ENCODE measurements around the gene RMND5B.

RMND5B gene

DNA sequence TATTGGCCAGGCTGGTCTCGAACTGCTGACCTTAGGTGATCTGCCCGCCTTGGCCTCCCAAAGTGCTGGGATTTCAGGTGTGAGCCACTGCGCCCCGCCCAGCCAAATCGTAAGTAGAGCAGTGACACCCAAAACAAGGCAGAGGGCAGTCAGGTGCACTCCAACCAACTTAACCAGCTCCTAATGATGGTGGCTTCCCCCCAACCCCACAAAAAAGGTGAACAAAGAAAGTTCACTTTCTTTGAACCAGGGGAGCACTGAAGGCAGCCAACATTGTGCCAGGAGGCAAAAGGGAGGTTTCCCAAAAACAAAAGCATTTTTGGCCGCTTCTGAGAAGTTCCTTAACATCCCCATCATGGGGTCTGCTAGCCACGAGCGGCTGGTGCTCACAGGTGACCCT is 46.8 kb downstream of the RMND5B start:
- TF ChIP-seq SIN3A (IDR thresholded peaks at IDR 0.05; ENCODE audit: borderline replicate concordance, insufficient read depth, low read length) (no peak), POLR2AphosphoS5 (IDR thresholded peaks at IDR 0.05; ENCODE audit: low read depth, low read length) (no peak), FOXP2 (optimal IDR thresholded peaks at IDR 0.05; ENCODE audit: borderline replicate concordance, extremely low read depth, extremely low read length, insufficient read depth) (no peak), TAF1 (IDR thresholded peaks at IDR 0.05; ENCODE audit: borderline replicate concordance, insufficient read depth, low read length) (no peak)
- TF ChIP-seq, protein P1, sequence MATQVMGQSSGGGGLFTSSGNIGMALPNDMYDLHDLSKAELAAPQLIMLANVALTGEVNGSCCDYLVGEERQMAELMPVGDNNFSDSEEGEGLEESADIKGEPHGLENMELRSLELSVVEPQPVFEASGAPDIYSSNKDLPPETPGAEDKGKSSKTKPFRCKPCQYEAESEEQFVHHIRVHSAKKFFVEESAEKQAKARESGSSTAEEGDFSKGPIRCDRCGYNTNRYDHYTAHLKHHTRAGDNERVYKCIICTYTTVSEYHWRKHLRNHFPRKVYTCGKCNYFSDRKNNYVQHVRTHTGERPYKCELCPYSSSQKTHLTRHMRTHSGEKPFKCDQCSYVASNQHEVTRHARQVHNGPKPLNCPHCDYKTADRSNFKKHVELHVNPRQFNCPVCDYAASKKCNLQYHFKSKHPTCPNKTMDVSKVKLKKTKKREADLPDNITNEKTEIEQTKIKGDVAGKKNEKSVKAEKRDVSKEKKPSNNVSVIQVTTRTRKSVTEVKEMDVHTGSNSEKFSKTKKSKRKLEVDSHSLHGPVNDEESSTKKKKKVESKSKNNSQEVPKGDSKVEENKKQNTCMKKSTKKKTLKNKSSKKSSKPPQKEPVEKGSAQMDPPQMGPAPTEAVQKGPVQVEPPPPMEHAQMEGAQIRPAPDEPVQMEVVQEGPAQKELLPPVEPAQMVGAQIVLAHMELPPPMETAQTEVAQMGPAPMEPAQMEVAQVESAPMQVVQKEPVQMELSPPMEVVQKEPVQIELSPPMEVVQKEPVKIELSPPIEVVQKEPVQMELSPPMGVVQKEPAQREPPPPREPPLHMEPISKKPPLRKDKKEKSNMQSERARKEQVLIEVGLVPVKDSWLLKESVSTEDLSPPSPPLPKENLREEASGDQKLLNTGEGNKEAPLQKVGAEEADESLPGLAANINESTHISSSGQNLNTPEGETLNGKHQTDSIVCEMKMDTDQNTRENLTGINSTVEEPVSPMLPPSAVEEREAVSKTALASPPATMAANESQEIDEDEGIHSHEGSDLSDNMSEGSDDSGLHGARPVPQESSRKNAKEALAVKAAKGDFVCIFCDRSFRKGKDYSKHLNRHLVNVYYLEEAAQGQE (IDR thresholded peaks at IDR 0.05; ENCODE audit: insufficient read depth in 1 of 2, low read depth in 2 of 2, low read length in 2 of 2), result no peak

DNA sequence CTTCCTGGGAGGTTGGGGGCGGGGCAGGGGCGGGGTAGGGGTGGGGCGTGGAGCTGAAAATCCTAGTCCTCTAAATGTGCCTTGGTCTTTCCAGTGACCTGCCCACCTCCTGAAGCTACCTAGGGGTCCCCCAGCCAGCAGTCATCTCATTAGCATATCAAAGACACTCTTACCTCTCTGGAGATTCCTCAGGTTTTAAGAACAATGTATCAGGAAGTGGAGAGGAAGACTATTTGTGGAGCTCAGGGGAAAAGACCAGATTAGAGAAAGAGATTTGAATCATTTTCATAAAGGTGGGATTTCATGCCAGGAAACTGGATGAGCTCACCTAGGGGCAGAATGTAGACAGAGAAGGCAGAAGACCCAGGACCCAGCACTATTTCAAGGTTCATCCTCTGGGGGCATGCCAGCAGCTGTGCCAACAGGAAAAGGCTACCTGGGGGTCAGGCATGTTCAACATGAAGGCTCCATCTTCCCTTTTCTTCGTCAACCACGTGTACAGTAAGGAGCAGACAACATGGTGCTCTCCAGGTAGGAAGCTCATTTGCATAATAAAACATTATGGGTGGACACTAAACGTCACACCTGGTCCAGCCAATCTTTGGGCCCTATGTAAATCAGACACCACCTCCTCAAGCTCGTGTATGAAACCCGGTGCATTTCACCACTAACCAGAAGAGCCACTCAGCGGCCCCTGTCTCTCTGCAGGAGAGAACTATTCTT is 49.5 kb downstream of the RMND5B start:
- TF ChIP-seq FOXP2 (optimal IDR thresholded peaks at IDR 0.05; ENCODE audit: borderline replicate concordance, extremely low read depth, extremely low read length, insufficient read depth) (no peak), SIN3A (IDR thresholded peaks at IDR 0.05; ENCODE audit: borderline replicate concordance, insufficient read depth, low read length) (no peak), TAF1 (IDR thresholded peaks at IDR 0.05; ENCODE audit: borderline replicate concordance, insufficient read depth, low read length) (no peak), POLR2AphosphoS5 (IDR thresholded peaks at IDR 0.05; ENCODE audit: low read depth, low read length) (no peak)
- TF ChIP-seq, protein P1 (IDR thresholded peaks at IDR 0.05; ENCODE audit: insufficient read depth in 1 of 2, low read depth in 2 of 2, low read length in 2 of 2), result no peak

DNA sequence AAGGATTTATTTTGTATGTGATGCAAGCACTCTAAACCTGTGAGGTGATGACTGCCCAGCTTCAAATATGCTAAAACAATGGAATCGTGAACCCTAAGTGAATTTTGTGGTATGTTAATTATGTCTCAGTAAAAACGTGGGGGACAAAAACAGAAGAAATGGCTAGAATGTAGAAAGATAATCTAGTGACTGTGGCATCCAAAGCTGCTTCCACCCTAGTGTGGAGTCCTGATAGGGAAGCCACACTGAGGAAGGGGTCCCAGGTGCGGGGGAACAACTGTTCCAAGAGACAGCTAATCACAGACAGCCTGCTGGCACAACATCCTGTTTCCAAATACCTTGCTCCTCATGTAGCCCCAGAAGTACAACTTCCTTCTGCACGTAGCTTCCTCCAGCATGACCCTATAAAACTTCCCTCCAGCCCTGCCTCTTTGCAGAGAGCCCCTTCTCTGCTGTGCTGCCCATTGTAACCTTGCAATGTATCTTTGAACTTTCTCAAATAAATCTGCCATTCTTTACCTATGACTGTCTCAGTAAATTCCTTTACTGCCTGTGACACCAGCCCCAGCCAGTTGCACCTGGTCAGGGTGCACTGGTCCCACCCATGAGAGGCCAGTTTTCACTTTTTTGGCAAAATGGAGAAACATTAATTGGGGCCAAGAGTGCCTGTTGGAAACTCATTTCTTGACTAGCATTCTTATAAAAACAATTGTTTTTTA is 51.5 kb downstream of the RMND5B start:
- TF ChIP-seq POLR2AphosphoS5 (IDR thresholded peaks at IDR 0.05; ENCODE audit: low read depth, low read length) (no peak), TAF1 (IDR thresholded peaks at IDR 0.05; ENCODE audit: borderline replicate concordance, insufficient read depth, low read length) (no peak), SIN3A (IDR thresholded peaks at IDR 0.05; ENCODE audit: borderline replicate concordance, insufficient read depth, low read length) (no peak), FOXP2 (optimal IDR thresholded peaks at IDR 0.05; ENCODE audit: borderline replicate concordance, extremely low read depth, extremely low read length, insufficient read depth) (no peak)
- TF ChIP-seq, protein P1 (IDR thresholded peaks at IDR 0.05; ENCODE audit: insufficient read depth in 1 of 2, low read depth in 2 of 2, low read length in 2 of 2), result no peak

DNA sequence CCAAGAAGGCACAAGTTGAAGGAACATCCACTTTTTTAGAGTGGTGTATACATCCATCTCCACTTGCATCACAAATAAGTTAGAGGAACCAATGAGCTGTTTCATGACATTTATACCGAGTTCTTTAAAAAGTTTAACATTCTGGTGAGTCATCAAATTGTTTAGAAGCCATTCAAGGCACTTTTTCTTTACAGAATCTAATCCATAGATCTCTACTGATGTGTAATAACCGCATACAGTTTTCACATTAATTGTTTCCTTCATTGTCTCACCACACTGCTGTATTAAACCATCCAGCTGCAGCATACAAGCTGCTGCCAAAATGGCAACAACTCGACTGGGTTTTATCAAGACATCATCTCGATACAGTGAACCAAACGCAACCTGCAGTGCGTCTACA is 55.6 kb downstream of the RMND5B start:
- TF ChIP-seq FOXP2 (optimal IDR thresholded peaks at IDR 0.05; ENCODE audit: borderline replicate concordance, extremely low read depth, extremely low read length, insufficient read depth) (no peak), SIN3A (IDR thresholded peaks at IDR 0.05; ENCODE audit: borderline replicate concordance, insufficient read depth, low read length) (no peak), POLR2AphosphoS5 (IDR thresholded peaks at IDR 0.05; ENCODE audit: low read depth, low read length) (no peak)

DNA sequence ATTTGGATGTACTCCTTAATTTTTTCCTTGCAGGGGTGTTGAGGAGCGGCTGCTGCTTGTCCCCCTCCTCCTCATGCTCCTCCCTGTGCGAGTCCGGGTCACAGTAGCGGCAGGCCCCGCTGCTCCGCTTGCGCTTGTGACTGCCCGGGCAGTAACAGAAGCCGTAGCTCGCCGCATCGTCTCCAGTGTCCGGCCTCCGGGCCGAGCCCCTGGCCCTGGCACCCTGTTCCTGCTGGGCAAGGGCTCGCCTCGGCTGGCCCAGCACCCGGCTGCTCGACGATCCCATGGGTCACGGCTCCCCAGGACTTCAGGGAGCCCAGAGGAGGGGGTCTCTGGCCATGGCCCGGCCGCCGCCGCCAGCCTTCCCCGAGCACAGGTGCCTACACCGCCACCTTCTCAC is 56.2 kb downstream of the RMND5B start, which contains the start of gene GMCL2:
Gene GMCL2, minus strand, starts transcription at position 358 of the 400 bp plus-strand sequence. Its CDS starts 72 bp downstream, at position 286.
- TF ChIP-seq SIN3A (IDR thresholded peaks at IDR 0.05; ENCODE audit: borderline replicate concordance, insufficient read depth, low read length) (no peak), FOXP2 (optimal IDR thresholded peaks at IDR 0.05; ENCODE audit: borderline replicate concordance, extremely low read depth, extremely low read length, insufficient read depth) (no peak), POLR2AphosphoS5 (IDR thresholded peaks at IDR 0.05; ENCODE audit: low read depth, low read length) (no peak), TAF1 (IDR thresholded peaks at IDR 0.05; ENCODE audit: borderline replicate concordance, insufficient read depth, low read length) (no peak)
- TF ChIP-seq, protein P1 (IDR thresholded peaks at IDR 0.05; ENCODE audit: insufficient read depth in 1 of 2, low read depth in 2 of 2, low read length in 2 of 2), result no peak
